ENCODE measurements around the gene DHPS. TPM values are rescaled to one million over a fixed set of nuclear protein-coding genes. Genes with fewer than 3 reads are reported as not detected.
"Not testable (repeated sequence)": the region's sequence is repeated elsewhere in the genome, so short reads cannot be mapped to it uniquely, and the experiment has no call there.

DHPS gene
- total RNA-seq, 1 donor from 2014 or later = 79.4 TPM

GRCh38 chr19:12647490-12648071, 34.1 kb downstream of the DHPS start:
- Mint-ChIP-seq H3K36me3 (peaks cover 3% of the 10 kb centered on the region), H3K27me3 (no peaks in the 10 kb centered on the region), H3K4me1 (ENCODE audit: unreplicated experiment) (no peaks in the 10 kb centered on the region), H3K27ac (no peak overlapping the region), H3K9me3 (no peaks in the 10 kb centered on the region), H3K4me3 (no peak overlapping the region)
- DNase-seq (ENCODE audit: extremely low spot score, unreplicated experiment) = no peak
- no peak for TF ChIP-seq CTCF (conservative IDR thresholded peaks at IDR 0.05)

GRCh38 chr19:12647047-12647446, 34.6 kb downstream of the DHPS start:
- H3K4me1 Mint-ChIP-seq (ENCODE audit: unreplicated experiment) = no peaks in the 10 kb centered on the region
- H3K36me3 Mint-ChIP-seq = peaks cover 3% of the 10 kb centered on the region
- no peaks in the 10 kb centered on the region for H3K27me3 Mint-ChIP-seq
- no peaks in the 10 kb centered on the region for H3K9me3 Mint-ChIP-seq
- no peak for DNase-seq (ENCODE audit: extremely low spot score, unreplicated experiment)
- no peak for TF ChIP-seq CTCF (conservative IDR thresholded peaks at IDR 0.05)
- H3K4me3 Mint-ChIP-seq = no peak overlapping the region
- H3K27ac Mint-ChIP-seq = no peak overlapping the region

- no peaks in the 10 kb centered on the region for H3K9me3 Mint-ChIP-seq
These were observed 35.1 kb downstream of the DHPS start for GRCh38 chr19:12646551-12646950.

GRCh38 chr19:12643716-12644115, 38.0 kb downstream of the DHPS start:
- H3K4me3 Mint-ChIP-seq; H3K27ac Mint-ChIP-seq; DNase-seq (ENCODE audit: extremely low spot score, unreplicated experiment); H3K36me3 Mint-ChIP-seq; H3K4me1 Mint-ChIP-seq (ENCODE audit: unreplicated experiment); H3K27me3 Mint-ChIP-seq; H3K9me3 Mint-ChIP-seq: not testable (repeated sequence)

More at GRCh38 chr19:12646551-12646950, 35.1 kb downstream of the DHPS start:
- Mint-ChIP-seq H3K27me3 (no peaks in the 10 kb centered on the region), H3K36me3 (peaks cover 3% of the 10 kb centered on the region), H3K4me1 (ENCODE audit: unreplicated experiment) (no peaks in the 10 kb centered on the region), H3K4me3 (no peak overlapping the region), H3K27ac (no peak overlapping the region)
- TF ChIP-seq CTCF (conservative IDR thresholded peaks at IDR 0.05) = no peak
- no peak for DNase-seq (ENCODE audit: extremely low spot score, unreplicated experiment)

- TF ChIP-seq CTCF (conservative IDR thresholded peaks at IDR 0.05) = no peak
- peaks cover 4% of the 10 kb centered on the region for H3K27me3 Mint-ChIP-seq
- no peak overlapping the region for H3K27ac Mint-ChIP-seq
- no peak overlapping the region for H3K4me3 Mint-ChIP-seq
- H3K4me1 Mint-ChIP-seq (ENCODE audit: unreplicated experiment) = peaks cover 5% of the 10 kb centered on the region
- no peak for DNase-seq (ENCODE audit: extremely low spot score, unreplicated experiment)
- no peaks in the 10 kb centered on the region for H3K36me3 Mint-ChIP-seq
- no peaks in the 10 kb centered on the region for H3K9me3 Mint-ChIP-seq
These were observed 39.2 kb downstream of the DHPS start for GRCh38 chr19:12642506-12642905.

- no peak overlapping the region for H3K4me3 Mint-ChIP-seq
- peaks cover 5% of the 10 kb centered on the region for H3K4me1 Mint-ChIP-seq (ENCODE audit: unreplicated experiment)
- no peak overlapping the region for H3K27ac Mint-ChIP-seq
- DNase-seq (ENCODE audit: extremely low spot score, unreplicated experiment) = no peak
- no peak for TF ChIP-seq CTCF (conservative IDR thresholded peaks at IDR 0.05)
- no peaks in the 10 kb centered on the region for H3K36me3 Mint-ChIP-seq
- H3K27me3 Mint-ChIP-seq = peaks cover 4% of the 10 kb centered on the region
- H3K9me3 Mint-ChIP-seq = no peaks in the 10 kb centered on the region
These were observed 40.2 kb downstream of the DHPS start for GRCh38 chr19:12641456-12641855.

All from type B pancreatic cell (in vitro differentiated cells).